GM20431 (cell line): ENCODE results near the gene IRAG1.

Source experiments
- in situ Hi-C: fragments of 300-500 bp; cut with MseI, MboI; formaldehyde crosslinking; loops from one replicate; pipeline ENCODE4 v1.15.0; 2020; ENCODE audit warnings: low sequenced_read_pairs; ENCODE audit not compliant: unreplicated experiment

The IRAG1 gene, protein sequence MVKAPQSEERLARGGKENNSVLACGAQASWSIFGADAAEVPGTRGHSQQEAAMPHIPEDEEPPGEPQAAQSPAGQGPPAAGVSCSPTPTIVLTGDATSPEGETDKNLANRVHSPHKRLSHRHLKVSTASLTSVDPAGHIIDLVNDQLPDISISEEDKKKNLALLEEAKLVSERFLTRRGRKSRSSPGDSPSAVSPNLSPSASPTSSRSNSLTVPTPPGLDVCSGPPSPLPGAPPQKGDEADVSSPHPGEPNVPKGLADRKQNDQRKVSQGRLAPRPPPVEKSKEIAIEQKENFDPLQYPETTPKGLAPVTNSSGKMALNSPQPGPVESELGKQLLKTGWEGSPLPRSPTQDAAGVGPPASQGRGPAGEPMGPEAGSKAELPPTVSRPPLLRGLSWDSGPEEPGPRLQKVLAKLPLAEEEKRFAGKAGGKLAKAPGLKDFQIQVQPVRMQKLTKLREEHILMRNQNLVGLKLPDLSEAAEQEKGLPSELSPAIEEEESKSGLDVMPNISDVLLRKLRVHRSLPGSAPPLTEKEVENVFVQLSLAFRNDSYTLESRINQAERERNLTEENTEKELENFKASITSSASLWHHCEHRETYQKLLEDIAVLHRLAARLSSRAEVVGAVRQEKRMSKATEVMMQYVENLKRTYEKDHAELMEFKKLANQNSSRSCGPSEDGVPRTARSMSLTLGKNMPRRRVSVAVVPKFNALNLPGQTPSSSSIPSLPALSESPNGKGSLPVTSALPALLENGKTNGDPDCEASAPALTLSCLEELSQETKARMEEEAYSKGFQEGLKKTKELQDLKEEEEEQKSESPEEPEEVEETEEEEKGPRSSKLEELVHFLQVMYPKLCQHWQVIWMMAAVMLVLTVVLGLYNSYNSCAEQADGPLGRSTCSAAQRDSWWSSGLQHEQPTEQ

DNA sequence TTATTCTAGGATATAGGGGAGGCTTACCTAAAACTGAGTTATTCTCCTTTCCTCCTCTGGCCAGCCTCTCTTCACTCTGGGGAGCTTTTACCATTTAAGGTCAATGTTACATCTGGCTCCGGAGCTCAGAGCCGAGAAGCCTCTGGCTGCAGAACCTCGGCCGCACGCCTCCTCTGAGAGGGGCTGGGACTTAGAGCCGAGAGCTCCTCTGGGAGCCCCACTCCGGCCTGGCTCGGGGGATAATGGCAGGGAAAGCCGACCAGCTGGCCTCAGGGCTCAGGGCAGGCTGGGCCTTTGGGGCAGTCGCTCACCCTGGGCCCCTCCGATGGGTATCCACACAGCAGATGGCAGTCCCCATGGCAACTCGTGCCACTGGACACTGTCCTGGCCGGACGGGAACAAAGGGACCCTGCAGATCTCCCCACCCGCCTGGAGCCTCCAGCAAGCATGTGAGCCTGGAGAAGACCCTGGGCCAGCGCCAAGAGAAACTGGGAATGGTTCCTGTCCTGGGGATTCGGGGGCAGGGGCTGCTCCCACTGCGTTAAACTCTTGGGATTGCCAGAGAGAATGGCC is at the start of gene IRAG1:
IRAG1 (minus strand) TSS at position 247 of the 573 bp plus-strand sequence; CDS start at position 94, 153 bp downstream.
- in situ Hi-C loops, result no loop called here

DNA sequence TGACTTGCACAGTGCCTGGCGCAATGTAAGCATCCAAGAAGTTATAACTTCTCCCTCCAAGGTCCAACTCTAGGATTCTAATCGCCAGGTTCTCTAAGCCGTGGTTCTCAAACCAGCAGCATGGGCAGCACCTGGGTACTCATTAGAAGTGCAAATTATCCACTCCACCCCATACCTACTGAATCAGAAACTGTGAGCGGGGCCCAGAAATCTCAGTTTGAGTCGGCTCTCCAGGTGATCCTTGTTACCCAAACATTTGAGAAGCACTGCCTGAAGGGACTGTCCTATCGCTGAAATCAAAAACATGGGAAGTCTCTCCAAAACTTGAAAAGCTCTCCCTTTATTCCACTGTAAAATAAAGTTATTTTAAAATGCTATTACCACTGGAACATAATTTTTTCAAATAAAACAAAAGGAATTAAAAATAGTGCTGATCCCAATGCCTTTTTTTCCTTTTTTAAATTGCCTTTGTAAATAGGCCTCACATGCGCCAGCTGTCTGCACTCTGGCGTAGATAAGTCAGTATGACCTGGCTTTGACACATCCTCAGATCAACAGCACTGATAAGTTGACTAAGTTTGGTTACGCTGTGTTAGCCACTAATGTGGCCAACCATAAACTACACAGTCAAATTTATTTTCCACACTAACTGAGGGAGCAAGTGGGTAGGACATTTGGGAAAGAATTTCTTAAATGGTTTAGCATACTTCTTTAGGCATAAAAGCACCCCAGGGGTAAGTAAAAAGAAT is 49.1 kb upstream of the IRAG1 start:
- in situ Hi-C loops, result no loop called here

DNA sequence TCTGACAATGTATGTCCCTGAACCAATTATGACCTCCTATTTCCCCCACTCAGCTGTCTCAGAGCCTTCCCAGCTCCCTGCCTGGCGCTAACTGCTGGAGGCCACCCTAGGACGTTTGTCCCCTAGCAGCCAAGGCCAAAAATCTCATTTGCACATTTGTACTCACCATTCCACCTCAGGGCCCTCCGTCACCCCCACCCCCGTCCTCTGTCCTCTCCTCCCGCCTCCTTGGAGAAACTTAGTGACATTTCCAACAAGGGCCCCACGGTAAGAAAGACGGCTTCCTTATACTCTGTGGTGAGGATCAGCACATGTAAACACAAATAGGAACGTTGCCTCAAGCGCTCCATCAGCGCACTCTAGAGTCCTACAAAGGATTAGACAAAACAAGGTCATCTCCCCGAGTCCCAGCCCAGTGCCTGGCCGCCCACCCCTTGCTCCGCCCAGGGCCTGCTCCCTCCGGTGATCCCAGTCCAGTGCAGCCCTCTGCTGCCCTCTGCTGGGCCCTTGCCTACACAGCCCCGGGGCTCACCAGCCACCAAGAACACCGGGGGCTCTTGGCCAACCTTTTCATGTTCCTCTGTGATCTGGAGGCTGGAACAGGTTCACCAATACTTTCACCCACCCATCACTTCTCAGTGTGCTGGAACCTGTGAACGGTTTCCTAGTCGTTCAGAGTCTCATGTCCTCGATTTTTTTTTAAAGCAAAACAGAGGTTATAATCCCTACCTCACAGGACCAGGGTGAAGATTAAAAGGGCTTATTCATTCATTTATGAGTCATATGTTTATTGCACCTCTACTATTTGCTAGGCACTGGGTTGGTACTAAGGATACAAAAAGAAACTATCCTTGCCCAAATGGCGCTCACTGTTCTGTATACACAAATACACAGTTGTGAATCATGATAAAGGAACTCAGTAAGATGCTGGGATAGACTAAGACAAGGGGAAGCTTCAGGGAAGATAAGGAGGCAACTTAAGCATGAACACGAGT is 42.2 kb upstream of the IRAG1 start:
- in situ Hi-C loops, result loop anchor here (10.0 kb wide), 1 partner anchor 331 kb away; no protein-coding TSS in a partner anchor

DNA sequence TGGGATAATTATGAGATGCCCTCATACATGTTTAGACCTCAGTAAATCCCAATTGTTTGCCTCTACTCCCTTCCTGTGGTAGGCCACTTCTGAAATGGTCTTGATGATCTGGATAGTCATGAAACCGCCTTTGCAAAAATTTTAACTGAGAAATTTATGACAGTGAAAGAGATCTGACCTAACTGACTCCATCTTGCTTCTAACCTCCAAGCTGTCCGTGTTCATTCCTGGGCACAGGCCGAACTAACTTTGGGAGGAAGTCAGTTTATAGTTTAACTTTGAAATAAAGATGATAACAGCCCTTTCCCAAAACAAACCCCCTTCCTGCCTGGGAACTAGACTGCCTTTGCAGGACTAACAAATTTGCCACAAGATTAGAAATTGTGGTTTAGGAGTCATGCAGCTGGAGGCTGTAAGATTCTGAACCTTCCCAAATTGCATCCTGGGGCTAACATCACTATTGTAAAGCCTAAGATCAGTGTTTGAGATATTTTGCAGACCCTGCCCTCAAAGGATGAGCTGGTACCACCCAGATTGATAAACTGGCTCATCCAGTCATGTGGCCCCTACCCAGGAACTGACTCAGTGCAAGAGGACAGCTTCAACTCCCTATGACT is 37.6 kb upstream of the IRAG1 start:
- in situ Hi-C loops, result loop anchor here (10.0 kb wide), 1 partner anchor 326 kb away; no protein-coding TSS in a partner anchor

DNA sequence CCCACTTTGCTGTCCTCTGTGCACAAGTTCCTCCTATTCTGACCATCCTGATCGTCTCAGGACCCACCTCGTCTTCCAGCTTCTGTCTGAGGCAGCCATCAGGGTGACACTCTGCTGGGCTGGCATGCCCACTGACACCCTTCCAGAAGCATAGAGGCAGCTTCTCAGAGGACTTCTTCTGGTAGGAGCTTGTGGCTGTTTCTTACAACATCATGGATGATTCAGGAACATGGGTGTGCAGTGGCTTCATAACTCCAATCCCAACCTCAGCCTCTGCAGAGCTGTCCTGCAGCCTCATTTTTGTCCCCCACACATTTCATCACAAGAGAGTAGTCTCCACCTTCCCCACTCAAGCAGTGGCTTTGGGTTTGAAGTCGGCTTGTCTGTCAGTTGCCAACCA is 36.6 kb upstream of the IRAG1 start:
- in situ Hi-C loops, result loop anchor here (10.0 kb wide), 1 partner anchor 325 kb away; no protein-coding TSS in a partner anchor

DNA sequence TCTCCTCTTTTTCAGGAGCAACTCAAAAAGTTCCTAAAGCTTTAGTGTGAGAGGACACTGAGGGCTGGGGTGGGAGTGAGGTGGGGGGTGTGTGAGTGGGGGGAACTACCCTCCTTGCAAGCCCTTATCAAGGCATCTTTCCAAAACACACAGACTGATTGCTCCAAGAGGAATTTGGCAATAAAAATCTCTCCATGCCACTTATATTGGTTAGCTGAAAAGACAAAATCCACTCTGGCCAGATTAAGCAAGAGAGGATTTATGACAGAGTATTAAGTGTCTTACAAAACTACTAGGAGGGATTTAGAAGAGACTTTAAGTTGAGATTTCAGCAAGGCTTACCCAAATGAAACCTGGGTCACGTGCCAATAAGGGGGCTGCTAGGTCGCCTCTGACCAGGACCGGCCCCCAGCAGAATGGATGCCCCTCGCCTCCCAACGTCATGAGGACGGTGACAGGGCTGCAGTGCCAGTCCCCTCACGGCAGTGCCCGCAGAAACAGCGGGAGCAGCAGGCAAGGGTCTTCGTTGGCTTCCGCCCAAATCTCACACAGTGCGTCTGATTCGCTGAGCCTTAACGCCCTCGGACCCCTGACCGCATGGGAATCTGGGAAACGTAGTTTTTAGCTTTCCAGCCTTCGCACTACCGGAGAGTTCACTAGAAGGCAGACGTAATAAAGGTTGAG is 35.4 kb upstream of the IRAG1 start:
- in situ Hi-C loops, result no loop called here

DNA sequence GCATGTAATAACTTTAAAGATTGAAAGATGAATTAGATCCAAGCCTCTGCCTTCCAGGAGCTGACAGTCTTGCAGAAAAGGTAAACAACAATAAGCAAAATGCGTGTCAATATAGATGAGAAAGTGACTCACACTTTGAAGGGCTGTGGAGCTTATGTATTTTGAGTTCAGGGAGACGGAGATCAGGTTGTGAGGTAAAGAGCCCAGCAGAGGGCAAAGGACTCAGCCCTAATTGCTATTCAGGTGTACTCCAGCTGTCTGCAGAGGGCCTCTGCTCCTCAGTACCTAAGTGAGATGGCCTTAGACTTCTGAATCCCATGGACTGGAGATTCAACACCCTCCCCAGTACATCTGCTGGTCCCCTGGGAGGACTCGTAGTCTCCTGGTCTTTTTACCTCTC is 34.6 kb upstream of the IRAG1 start:
- in situ Hi-C loops, result no loop called here

DNA sequence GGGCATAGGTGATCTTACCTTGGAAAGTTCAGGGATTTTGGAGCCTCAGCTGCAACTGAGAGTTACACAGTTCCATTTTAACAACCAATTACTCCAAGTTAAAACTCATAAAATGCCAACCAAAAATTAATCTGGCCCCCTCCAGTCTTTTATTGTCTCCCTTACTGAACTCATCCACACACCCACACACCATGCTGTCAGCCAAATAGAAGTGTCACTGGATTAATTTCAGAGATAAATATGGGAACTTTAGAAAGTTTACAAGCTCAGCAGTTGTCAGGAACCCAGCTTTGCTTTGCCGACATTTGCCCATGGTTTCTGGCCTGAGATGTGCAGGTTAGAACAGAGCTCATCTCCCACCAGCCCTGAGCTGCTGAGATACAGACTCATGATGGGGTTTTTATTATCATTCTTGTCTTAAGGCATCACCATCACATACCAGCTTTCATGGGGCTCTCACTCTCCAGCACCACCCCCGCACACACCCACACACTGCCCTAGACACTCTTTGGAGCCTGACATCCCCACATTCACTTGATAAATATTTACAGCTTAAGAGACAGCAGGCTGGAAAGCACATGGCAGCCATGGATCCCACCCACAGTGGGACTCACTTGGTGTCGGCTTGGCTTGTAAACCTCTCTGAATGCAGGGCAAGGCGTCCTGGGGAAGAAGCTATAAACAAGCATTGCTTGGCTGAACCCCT is 33.7 kb upstream of the IRAG1 start:
- in situ Hi-C loops, result no loop called here

DNA sequence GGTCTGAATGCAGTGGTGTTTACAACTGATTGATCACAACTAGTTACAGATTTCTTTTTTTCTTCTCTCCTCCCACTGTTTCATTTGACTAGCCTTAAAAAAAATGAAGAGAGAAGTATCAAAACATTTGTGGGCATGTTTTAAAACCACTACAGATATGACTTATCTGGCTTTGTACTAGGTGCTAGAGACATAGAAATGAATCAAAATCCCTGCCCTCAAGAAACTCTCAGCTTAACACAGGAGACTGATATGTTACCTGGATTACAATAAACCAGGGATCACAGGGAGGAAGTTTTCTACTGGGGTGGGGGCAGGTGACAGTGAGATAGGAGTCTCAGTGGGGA is 32.3 kb upstream of the IRAG1 start:
- in situ Hi-C loops, result no loop called here

DNA sequence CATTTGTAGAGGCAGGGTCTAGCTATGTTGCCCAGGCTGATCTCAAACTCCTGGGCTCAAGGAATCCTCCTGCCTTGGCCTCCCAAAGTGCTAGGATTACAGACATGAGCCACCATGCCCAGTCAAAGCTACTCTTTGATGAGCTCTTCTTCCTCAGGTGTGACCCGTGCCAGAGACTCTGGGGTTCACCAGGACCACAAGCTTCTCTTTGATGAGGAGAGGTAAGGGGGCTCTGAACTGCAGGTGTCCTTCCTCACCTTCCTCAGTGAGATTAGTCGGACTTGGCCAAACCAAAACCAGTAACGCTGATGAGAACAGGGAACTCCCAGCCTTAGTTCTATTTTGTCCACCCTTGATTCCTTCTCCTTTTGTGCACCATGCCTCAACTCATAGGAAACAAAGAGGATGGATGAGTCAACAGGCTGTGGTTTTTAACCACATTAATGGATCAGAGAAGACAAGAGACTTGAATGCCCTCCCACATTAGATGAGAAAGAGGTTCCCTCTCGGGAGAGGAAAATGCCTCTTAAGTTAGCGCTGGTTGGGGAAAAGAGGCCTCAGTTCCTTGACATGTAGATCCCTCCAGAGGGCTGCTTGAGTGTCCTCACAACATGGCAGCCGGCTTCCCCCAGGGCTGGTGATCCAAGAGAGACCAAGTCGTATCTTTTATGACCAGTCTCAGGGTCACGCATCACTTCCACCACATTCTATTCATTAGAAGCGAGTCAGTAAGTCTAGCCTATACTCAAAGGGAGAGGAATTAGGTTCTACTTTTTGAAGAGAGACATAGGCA is 31.8 kb upstream of the IRAG1 start:
- in situ Hi-C loops, result no loop called here

DNA sequence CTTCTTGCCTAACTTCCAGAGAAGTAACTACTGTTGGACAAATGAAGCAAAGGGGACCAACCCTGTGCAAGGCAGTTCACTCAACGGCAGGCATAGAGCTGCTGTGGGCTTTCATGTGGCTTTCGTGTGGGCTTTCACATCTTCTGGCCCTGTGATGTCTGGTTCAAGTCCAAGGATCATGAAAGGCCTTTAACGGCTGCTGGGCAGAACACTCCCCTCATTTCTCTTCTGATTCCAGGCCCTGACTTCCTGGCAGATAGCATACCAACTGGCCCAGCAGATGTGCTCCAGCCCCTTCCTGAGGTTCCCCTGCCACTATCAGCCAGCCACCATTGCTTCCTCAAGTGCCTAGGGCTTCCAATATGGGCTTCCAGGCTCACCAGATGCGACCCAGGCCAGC is 28.8 kb upstream of the IRAG1 start:
- in situ Hi-C loops, result no loop called here

DNA sequence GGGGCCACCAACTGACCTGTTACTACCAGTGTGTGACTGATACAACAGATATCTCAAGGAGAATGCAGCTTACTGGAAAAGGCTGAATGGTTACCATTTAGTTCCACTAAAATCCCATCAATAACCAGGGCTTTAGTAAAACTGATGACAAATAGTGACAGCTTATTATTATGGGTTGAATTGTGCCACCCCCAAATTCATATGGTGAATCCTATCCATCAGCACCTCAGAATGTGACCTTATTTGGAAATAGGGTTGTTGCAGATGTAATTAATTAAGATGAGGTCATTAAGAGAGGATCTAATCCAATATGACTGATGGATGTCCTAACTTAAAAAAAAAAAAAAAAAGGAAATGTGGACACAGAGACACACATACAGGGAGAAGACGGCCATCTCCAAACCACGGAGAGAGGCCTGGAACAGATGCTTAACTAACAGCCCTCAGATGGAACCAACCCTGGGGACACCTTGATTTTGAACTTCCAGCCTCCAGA is 27.4 kb upstream of the IRAG1 start:
- in situ Hi-C loops, result no loop called here

DNA sequence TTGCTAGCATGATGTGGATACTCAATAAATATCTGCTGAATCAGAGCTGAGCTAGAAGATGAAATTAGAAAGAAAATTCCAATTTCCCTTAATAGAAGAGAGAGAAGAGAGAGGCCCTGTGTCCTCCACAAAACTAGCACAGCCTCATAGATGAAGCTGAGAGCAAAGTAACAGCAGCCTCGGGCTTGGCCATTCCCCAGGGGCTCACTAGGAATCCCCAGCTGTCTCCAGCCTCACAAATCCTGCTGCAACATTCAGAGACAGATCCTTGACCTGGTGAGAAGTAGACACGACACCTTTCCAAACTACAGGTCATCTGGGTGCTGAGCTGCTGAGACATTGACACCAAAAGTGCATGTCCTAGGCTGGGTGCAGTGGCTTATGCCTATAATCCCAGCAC is 26.1 kb upstream of the IRAG1 start:
- in situ Hi-C loops, result no loop called here

DNA sequence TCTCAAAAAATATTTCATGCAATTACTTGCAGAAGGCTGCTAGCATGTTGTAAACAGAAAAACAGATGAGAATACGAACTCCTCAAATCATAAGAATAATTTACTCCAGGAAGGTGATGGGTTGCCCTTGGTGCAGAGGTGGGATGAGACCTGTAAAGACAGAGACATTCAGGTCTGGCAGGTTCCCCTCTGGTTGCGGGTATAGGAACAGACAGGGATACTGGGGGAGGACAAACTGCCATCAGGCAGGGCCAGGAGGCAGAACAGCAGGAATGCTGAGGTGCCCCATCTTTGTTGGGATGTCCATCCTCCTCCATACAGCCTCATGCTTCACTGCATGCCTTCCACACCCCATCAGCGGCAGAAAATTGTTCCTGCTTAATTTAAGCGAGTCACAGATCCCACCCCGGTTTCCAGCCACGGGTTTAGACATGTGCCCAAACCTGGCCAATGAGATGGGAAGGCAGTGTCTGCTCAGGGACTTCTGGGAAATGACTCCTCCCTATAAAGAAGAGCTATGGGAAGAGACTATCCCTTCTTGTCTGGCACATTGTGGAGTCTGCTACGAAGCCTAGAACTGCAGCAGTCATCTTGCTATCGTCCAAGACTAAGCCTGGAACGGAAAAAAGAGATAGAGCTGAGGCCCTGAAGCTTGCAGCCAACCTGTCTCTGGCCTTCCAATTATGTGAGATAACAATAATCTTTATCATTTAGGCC is 23.1 kb upstream of the IRAG1 start:
- in situ Hi-C loops, result no loop called here

DNA sequence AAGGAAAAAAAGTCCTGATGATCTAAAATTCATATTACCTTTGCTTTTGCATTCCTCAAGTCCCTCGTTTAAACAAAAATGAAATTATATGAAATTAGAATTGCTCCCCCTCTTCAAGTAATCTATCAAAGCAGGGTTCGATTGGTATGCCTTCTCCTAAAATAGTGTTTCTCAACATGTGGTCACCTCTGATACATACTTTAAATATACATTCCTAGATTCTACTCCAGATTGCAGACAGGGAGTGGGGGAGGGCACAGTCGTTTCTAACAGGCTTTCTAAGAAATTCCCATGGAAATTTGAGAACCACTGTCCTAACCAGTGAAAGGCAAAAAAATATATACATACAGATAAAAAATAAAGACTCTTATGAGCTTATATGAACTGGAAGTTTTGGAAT is 22.6 kb upstream of the IRAG1 start:
- in situ Hi-C loops, result no loop called here

DNA sequence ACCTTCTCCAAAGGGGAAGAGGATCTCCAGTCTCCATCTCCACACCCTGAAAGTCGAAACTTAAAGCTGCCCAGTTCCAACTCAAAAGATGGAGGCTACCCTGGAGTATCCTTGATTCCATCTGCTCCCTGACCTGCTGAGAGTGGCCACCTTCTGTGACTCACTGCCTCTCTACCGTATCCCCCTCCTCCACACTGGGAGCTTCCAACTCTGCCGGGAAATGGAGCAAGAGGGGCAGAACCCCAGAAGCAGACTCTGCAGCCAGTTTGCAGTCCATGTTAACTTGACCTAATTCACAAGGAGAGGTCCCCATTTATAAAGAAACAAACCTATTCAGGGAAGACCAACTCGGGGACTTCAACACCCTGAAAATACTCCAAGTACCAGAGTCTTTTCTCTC is 22.0 kb upstream of the IRAG1 start:
- in situ Hi-C loops, result no loop called here
